Brain microvascular endothelial cell (primary cell): ENCODE measurements around the gene MARCHF9.
"Not testable (repeated sequence)": the region's sequence is repeated elsewhere in the genome, so short reads cannot be mapped to it uniquely, and the experiment has no call there.

Experiments
- DNase-seq: peaks from one replicate; pipeline ENCODE4 v3.0.0-alpha.2; 2020
- H3K27ac ChIP-seq: fragments of 250-450 bp; sonication (Bioruptor Pico); 2 replicates; pipeline ENCODE4 v1.5.1; 2020; ENCODE audit warnings: mild to moderate bottlenecking, moderate library complexity
- H3K27me3 ChIP-seq: fragments of 250-450 bp; sonication (Bioruptor Pico); replicated peaks from 2 replicates; pipeline ENCODE4 v1.5.1; 2020; ENCODE audit warnings: mild to moderate bottlenecking
- H3K36me3 ChIP-seq: fragments of 250-450 bp; sonication (Bioruptor Pico); replicated peaks from 2 replicates; pipeline ENCODE4 v1.5.1; 2020; ENCODE audit warnings: mild to moderate bottlenecking
- H3K4me3 ChIP-seq: 2 replicates; pipeline ENCODE4 v1.5.1; 2011; ENCODE audit warnings: low read depth, mild to moderate bottlenecking, control low read depth, low read length, moderate library complexity
- in situ Hi-C: cut with HindIII; loops from 2 replicates; pipeline ENCODE4 v1.10.0; 2017; ENCODE audit warnings: low sequenced_read_pairs, low pct_ligation_motif_present
- TF ChIP-seq, protein P1 (sequence below): IDR thresholded peaks from 2 replicates; pipeline ENCODE4 v1.5.1; 2011; ENCODE audit warnings: low read depth, mild to moderate bottlenecking, moderate library complexity, low read length, control low read depth, inconsistent platforms; ENCODE audit errors: missing control alignments

The MARCHF9 gene

DNA sequence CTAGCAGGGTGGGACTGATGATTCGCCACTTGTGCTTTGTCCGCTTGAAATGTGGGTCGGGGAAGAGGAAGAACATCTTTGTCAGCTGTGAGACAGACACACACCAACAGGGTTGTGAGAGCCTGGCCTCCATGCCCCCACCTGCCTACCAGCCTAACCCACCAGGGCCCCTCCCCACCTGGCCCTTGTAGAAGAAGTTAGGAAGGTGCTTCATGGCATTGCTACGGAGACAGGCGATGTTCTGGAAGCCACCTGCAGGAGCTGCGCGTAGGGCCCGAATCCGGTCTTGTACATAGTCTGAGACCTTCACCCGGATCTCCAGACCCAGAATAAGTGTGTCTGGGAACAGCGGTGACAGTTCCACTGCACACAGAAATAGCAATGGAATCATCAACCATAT, 14.7 kb downstream of the MARCHF9 start:
- in situ Hi-C loops: no loop called here
- no peak overlapping the region for H3K27ac ChIP-seq
- H3K4me3 ChIP-seq: no peak overlapping the region
- peaks cover 18% of the 10 kb centered on the region for H3K27me3 ChIP-seq
- no peak for DNase-seq
- peaks cover 10% of the 10 kb centered on the region for H3K36me3 ChIP-seq
- TF ChIP-seq, protein P1, sequence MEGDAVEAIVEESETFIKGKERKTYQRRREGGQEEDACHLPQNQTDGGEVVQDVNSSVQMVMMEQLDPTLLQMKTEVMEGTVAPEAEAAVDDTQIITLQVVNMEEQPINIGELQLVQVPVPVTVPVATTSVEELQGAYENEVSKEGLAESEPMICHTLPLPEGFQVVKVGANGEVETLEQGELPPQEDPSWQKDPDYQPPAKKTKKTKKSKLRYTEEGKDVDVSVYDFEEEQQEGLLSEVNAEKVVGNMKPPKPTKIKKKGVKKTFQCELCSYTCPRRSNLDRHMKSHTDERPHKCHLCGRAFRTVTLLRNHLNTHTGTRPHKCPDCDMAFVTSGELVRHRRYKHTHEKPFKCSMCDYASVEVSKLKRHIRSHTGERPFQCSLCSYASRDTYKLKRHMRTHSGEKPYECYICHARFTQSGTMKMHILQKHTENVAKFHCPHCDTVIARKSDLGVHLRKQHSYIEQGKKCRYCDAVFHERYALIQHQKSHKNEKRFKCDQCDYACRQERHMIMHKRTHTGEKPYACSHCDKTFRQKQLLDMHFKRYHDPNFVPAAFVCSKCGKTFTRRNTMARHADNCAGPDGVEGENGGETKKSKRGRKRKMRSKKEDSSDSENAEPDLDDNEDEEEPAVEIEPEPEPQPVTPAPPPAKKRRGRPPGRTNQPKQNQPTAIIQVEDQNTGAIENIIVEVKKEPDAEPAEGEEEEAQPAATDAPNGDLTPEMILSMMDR: no peak

DNA sequence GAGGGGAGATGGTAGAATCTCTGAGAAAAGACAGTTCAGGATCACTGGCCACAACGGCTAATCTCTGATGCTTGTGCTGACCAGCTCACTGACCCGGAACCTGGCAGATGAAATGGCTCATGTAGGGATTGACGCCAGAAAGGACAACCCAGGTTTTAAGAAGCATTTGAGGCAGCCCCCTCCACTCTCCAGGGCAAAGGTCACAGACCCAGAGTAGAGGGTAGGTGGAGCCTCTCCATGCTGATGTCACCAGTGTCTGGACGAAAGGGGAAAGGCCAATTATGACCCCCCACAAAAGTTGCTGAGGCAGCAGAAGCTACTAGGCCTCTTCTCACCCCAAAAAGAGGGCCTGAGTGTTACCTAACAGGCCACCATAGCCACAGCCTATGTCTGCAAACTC, 15.8 kb downstream of the MARCHF9 start:
- no peak for DNase-seq
- TF ChIP-seq, protein P1: no peak
- H3K4me3 ChIP-seq: no peak overlapping the region
- peaks cover 6% of the 10 kb centered on the region for H3K27me3 ChIP-seq
- H3K27ac ChIP-seq: no peak overlapping the region
- in situ Hi-C loops: no loop called here
- peaks cover 10% of the 10 kb centered on the region for H3K36me3 ChIP-seq

- TF ChIP-seq, protein P1: no peak
- peak; percentile 91 for DNase-seq
- Histone ChIP-seq H3K27ac (peak overlapping the region; percentile 91), H3K27me3 (peaks cover under 1% of the 10 kb centered on the region), H3K36me3 (peaks cover 10% of the 10 kb centered on the region), H3K4me3 (peak overlapping the region; percentile 97)
- in situ Hi-C loops: no loop called here
These were observed 16.5 kb downstream of the MARCHF9 start for GRCh38 chr12:57771236-57771872.

GRCh38 chr12:57771873-57772428, 17.0 kb downstream of the MARCHF9 start, which contains the start of gene METTL1:
Gene METTL1, minus strand, starts transcription at chr12:57772105. Its CDS starts 22 bp downstream, at chr12:57772083.
- peak within 1 kb of the TSS; percentile 97 for H3K4me3 ChIP-seq
- peak; percentile 98 for DNase-seq
- in situ Hi-C loops: no loop called here
- peak within 1 kb of the TSS; percentile 91 for H3K27ac ChIP-seq
- H3K27me3 ChIP-seq: no peaks in the 10 kb centered on the region
- TF ChIP-seq, protein P1: no peak
- H3K36me3 ChIP-seq: peaks cover 10% of the 10 kb centered on the region

- peak within 1 kb of the TSS; percentile 97 for H3K4me3 ChIP-seq
- TF ChIP-seq, protein P1: no peak
- peak; percentile 33 for DNase-seq
- no peaks in the 10 kb centered on the region for H3K27me3 ChIP-seq
- in situ Hi-C loops: no loop called here
- H3K36me3 ChIP-seq: peaks cover 10% of the 10 kb centered on the region
- H3K27ac ChIP-seq: peak within 1 kb of the TSS; percentile 91
These were observed 17.8 kb downstream of the MARCHF9 start, which contains the start of gene EEF1AKMT3 for GRCh38 chr12:57772429-57773322. Gene EEF1AKMT3, plus strand, starts transcription at chr12:57772614. Its CDS starts 111 bp downstream, at chr12:57772725.

DNA sequence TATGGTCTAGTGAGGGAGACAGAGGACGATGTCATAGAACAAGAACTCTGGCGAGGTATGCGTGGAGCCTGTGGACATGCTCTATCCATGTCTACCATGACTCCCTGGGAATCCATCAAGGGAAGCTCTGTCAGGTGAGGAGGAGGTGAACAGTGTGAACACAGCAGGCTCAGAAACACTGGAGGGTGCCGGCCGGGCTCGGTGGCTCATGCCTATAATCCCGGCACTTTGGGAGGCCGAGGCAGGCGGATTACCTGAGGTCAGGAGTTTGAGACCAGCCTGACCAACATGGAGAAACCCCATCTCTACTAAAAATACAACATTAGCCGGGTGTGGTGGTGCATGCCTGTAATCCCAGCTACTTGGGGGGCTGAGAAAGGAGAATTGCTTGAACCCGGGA, 19.7 kb downstream of the MARCHF9 start:
- H3K27ac ChIP-seq, H3K27me3 ChIP-seq, DNase-seq, H3K36me3 ChIP-seq, in situ Hi-C loops, H3K4me3 ChIP-seq: not testable (repeated sequence)
